ENCODE data around the gene THRAP3.

Gene THRAP3

DNA sequence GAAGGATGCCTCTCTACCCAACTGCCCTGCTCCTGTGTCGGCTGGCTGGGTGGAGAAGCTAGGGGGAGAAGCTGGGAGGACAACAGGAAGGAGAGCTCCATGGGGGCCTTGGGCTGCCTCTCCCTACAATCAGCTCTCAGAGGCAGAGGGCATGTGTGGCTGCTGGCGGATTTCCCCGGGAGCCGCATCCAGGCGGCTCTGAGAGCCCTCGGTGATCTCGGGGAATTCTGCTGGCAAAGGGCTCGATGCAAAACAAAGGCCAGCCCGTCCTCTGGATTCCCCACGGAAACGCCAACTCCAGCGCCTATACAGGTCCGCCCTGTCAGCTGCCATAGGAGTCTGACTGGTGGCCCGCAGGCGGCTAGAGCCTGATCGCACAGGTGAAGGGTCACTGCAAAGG, 125.6 kb downstream of the THRAP3 start:
- no peaks in the 10 kb centered on the region for H3K27me3 ChIP-seq (ENCODE audit: insufficient read depth, poor library complexity, severe bottlenecking)
- peaks cover 50% of the 10 kb centered on the region for H3K36me3 ChIP-seq (ENCODE audit: low read depth)
- peaks cover 47% of the 10 kb centered on the region for H3K4me1 ChIP-seq (ENCODE audit: insufficient read depth, poor library complexity, severe bottlenecking)
- H3K27ac ChIP-seq (ENCODE audit: poor library complexity, severe bottlenecking) = peak overlapping the region; percentile 95
- H3K4me3 ChIP-seq (ENCODE audit: severe bottlenecking) = no peak overlapping the region
- ATAC-seq (ENCODE audit: low read depth) = no peak
- DNase-seq (ENCODE audit: low spot score) = no peak
- TF ChIP-seq, protein P1, sequence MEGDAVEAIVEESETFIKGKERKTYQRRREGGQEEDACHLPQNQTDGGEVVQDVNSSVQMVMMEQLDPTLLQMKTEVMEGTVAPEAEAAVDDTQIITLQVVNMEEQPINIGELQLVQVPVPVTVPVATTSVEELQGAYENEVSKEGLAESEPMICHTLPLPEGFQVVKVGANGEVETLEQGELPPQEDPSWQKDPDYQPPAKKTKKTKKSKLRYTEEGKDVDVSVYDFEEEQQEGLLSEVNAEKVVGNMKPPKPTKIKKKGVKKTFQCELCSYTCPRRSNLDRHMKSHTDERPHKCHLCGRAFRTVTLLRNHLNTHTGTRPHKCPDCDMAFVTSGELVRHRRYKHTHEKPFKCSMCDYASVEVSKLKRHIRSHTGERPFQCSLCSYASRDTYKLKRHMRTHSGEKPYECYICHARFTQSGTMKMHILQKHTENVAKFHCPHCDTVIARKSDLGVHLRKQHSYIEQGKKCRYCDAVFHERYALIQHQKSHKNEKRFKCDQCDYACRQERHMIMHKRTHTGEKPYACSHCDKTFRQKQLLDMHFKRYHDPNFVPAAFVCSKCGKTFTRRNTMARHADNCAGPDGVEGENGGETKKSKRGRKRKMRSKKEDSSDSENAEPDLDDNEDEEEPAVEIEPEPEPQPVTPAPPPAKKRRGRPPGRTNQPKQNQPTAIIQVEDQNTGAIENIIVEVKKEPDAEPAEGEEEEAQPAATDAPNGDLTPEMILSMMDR (IDR thresholded peaks at IDR 0.05; ENCODE audit: poor library complexity, severe bottlenecking) = no peak
- no peaks in the 10 kb centered on the region for H3K9me3 ChIP-seq (ENCODE audit: severe bottlenecking)

DNA sequence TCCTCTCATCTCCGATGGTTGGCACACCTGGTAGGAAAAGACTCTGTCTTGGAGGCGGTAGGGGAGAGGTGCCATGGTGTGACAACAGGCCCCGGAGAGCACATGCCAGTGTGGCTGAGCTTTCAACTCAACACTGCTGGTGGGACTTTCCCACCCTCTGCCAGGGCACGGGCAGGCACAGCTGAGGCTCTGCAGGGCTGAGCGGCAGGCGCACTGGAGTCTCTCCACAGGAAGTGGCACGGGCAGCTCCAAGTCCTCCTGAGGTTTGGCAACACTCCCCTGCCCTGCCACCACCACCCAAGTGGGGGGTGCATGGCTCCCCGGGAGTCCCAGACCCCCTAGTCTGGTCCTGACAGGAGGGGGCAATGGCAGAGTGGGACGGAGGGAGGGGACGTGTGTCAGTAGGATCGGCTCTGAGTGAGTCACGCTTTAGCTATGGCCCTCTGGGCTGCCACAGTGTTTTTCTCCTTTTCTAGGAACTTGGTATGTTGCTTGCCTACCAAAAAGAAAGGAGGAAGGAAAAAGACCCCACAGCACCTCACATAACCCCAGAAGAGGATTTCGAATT, 126.5 kb downstream of the THRAP3 start:
- H3K27ac ChIP-seq (ENCODE audit: poor library complexity, severe bottlenecking) = peak overlapping the region; percentile 95
- TF ChIP-seq, protein P1 (IDR thresholded peaks at IDR 0.05; ENCODE audit: poor library complexity, severe bottlenecking) = no peak

DNA sequence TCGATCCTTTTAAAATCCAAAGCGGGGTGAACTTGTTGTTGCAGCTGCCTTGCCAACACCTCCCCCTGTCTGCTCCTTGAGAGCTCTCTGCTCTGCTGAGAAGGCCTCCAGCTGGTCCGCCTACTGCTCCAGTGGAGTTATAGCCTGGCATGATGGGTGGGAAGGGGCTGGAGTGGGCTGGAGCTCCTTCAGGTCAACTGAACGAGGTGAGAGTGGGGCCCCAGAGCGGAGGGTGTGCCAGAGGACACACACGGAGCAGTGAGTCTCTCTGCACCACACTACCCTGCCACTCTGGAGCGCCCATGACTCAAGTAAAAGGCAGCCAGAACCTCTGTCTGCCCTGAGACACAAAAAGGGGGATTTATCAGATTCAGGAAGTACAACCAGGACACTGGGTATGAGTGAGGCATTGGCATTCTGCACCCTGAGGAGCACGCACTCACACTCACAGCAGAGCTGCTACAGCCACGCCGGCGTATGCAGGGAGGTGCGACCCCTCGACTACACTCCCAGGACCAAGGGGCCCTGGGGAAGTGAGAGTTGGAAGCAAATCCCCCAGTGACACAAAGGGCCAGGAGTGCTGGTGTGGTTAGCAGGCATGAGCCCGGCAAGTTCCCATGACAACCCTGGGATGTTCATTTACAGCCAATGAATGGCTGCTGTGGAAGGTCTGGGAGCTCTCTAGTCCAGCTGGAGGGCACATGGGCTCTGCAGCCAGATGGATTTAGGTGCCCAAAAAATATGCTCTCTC, 127.2 kb downstream of the THRAP3 start:
- peaks cover 52% of the 10 kb centered on the region for H3K36me3 ChIP-seq (ENCODE audit: low read depth)
- H3K4me1 ChIP-seq (ENCODE audit: insufficient read depth, poor library complexity, severe bottlenecking) = peaks cover 47% of the 10 kb centered on the region
- TF ChIP-seq, protein P1 (IDR thresholded peaks at IDR 0.05; ENCODE audit: poor library complexity, severe bottlenecking) = no peak
- no peak for DNase-seq (ENCODE audit: low spot score)
- no peaks in the 10 kb centered on the region for H3K9me3 ChIP-seq (ENCODE audit: severe bottlenecking)
- no peaks in the 10 kb centered on the region for H3K27me3 ChIP-seq (ENCODE audit: insufficient read depth, poor library complexity, severe bottlenecking)
- H3K4me3 ChIP-seq (ENCODE audit: severe bottlenecking) = no peak overlapping the region
- ATAC-seq (ENCODE audit: low read depth) = peak; percentile 77
- H3K27ac ChIP-seq (ENCODE audit: poor library complexity, severe bottlenecking) = peak overlapping the region; percentile 95

More for the DNA sequence above, 126.5 kb downstream of the THRAP3 start:
- no peak overlapping the region for H3K4me3 ChIP-seq (ENCODE audit: severe bottlenecking)
- H3K27me3 ChIP-seq (ENCODE audit: insufficient read depth, poor library complexity, severe bottlenecking) = no peaks in the 10 kb centered on the region
- ATAC-seq (ENCODE audit: low read depth) (peak; percentile 77), DNase-seq (ENCODE audit: low spot score) (no peak)
- H3K36me3 ChIP-seq (ENCODE audit: low read depth) = peaks cover 56% of the 10 kb centered on the region
- no peaks in the 10 kb centered on the region for H3K9me3 ChIP-seq (ENCODE audit: severe bottlenecking)
- H3K4me1 ChIP-seq (ENCODE audit: insufficient read depth, poor library complexity, severe bottlenecking) = peaks cover 47% of the 10 kb centered on the region

DNA sequence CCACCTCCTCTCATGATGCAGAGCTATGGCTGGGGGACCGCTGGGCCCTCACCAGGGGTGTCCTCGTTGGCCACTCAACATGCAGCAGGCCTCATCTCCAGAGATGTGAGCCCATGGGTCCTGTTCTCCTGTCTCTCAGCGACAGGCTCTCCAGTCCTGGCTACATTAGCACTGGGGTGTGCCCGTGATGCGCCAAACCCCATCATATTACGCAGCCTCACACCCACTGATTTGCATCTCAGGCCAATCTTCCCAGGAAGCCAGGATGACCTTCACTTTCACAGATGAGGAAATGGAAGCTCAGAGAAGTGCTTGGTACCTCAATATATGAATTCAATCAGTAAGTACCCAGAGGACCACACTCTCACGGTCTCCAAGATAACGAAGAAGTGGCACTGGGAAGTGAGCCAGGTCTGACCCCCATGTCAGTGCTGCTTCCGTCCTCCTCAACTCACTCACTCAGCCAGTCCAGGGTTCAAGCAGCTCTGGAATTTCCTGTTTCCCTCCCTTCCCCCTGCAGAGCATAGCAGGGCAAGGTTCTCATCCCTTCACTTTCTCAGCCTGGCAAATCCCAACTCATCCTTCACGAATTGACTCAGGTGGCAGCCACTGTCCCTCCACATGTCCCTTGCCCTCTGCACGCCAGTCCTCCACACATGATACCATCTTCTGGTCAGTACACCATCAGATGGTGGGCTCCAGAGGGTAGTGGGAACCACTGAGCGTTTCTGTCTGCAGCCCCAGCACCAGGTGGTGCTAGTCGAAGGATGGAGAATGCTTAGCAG, 128.1 kb downstream of the THRAP3 start:
- Histone ChIP-seq H3K4me3 (ENCODE audit: severe bottlenecking) (no peak overlapping the region), H3K9me3 (ENCODE audit: severe bottlenecking) (no peaks in the 10 kb centered on the region), H3K27me3 (ENCODE audit: insufficient read depth, poor library complexity, severe bottlenecking) (no peaks in the 10 kb centered on the region), H3K27ac (ENCODE audit: poor library complexity, severe bottlenecking) (peak overlapping the region; percentile 95), H3K36me3 (ENCODE audit: low read depth) (peaks cover 53% of the 10 kb centered on the region), H3K4me1 (ENCODE audit: insufficient read depth, poor library complexity, severe bottlenecking) (peaks cover 47% of the 10 kb centered on the region)
- ATAC-seq (ENCODE audit: low read depth) (no peak), DNase-seq (ENCODE audit: low spot score) (no peak)
- TF ChIP-seq, protein P1 (IDR thresholded peaks at IDR 0.05; ENCODE audit: poor library complexity, severe bottlenecking) = no peak
